H1 (cell line): ENCODE results near the gene COL4A2. TPM values are rescaled to one million over a fixed set of nuclear protein-coding genes. Genes with fewer than 3 reads are reported as not detected.
A peak's percentile ranks its signal among the peaks of the same experiment; 100 is the strongest.

Source experiments
- CTCF ChIA-PET: fragments of 300-600 bp; sonication (Branson Sonifier 250); formaldehyde crosslinking; loops from one replicate; lab custom pipeline; 2021; ENCODE audit not compliant: partially characterized antibody; lab: Charles Lee
- POLR2A ChIA-PET: fragments of 300-600 bp; sonication (Branson Sonifier 250); formaldehyde crosslinking; loops from one replicate; lab custom pipeline; 2021; ENCODE audit warnings: inconsistent platforms; ENCODE audit not compliant: partially characterized antibody; lab: Charles Lee
- DNase-seq, 2 experiments: peaks; one replicate each; pipeline versions ENCODE4 v3.0.0 to v3.0.0-alpha.2; 2010 to 2022; ENCODE audit warnings: low spot score in 2 of 2, low read depth in 1 of 2, mixed read lengths in 1 of 2
- FAIRE-seq: peaks from 2 replicates; lab custom pipeline; 2011; peaks lifted over from hg19 to GRCh38; lab: Jason Lieb, UNC
- H2AFZ ChIP-seq: 2 replicates; pipeline ENCODE4 v1.8.1; 2012; ENCODE audit warnings: low read length, inconsistent platforms
- H2AK5ac ChIP-seq: 2 replicates; pipeline ENCODE4 v1.6.1; 2013; ENCODE audit warnings: low read depth, low read length
- H2BK120ac ChIP-seq: replicated peaks from 2 replicates; pipeline ENCODE3; 2013; ENCODE audit warnings: low read depth, low read length, inconsistent platforms
- H2BK12ac ChIP-seq: 2 replicates; pipeline ENCODE4 v1.6.1; 2013; ENCODE audit warnings: low read depth, low read length
- H2BK15ac ChIP-seq: 2 replicates; pipeline ENCODE4 v1.6.1; 2013; ENCODE audit warnings: low read length
- H2BK20ac ChIP-seq: 2 replicates; pipeline ENCODE4 v1.6.1; 2013; ENCODE audit warnings: low read length
- H2BK5ac ChIP-seq: 2 replicates; pipeline ENCODE4 v1.6.1; 2013; ENCODE audit warnings: low read depth, low read length
- H3K14ac ChIP-seq: 2 replicates; pipeline ENCODE4 v1.6.1; 2013; ENCODE audit warnings: inconsistent platforms; ENCODE audit not compliant: insufficient read length
- H3K18ac ChIP-seq: 2 replicates; pipeline ENCODE4 v1.6.1; 2013; ENCODE audit warnings: low read length; ENCODE audit errors: extremely low read depth
- H3K23ac ChIP-seq: 2 replicates; pipeline ENCODE4 v1.6.1; 2013; ENCODE audit warnings: inconsistent platforms; ENCODE audit not compliant: insufficient read length
- H3K23me2 ChIP-seq: 2 replicates; pipeline ENCODE4 v1.6.1; 2013; ENCODE audit warnings: low read depth, low read length
- H3K27ac ChIP-seq: 2 replicates; pipeline ENCODE4 v1.6.1; 2011; ENCODE audit warnings: low read depth, low read length, inconsistent platforms
- H3K27me3 ChIP-seq, 4 experiments: replicated peaks in 1 of 4; 1 replicate in 1 of 4; 2 replicates in 3 of 4; pipeline versions ENCODE4 v1.6.1 to v1.8.1; 2011 to 2013; ENCODE audit warnings: low read length in 3 of 4, mild to moderate bottlenecking in 3 of 4, inconsistent platforms in 2 of 4, mixed read lengths in 2 of 4, moderate library complexity in 1 of 4; ENCODE audit not compliant: control insufficient read depth in 3 of 4, insufficient read depth in 3 of 4; ENCODE audit errors: extremely low read depth in 1 of 4
- H3K36me3 ChIP-seq, 4 experiments: 2 replicates each; pipeline versions ENCODE4 v1.6.1 to v1.8.1; 2011 to 2013; ENCODE audit warnings: mild to moderate bottlenecking in 4 of 4, low read length in 3 of 4, moderate library complexity in 2 of 4, control low read depth in 1 of 4, inconsistent platforms in 1 of 4; ENCODE audit not compliant: insufficient read depth in 4 of 4, control insufficient read depth in 2 of 4
- H3K4ac ChIP-seq: replicated peaks from 2 replicates; pipeline ENCODE3; 2013; ENCODE audit warnings: low read length, low read depth, mixed read lengths, inconsistent platforms; ENCODE audit not compliant: insufficient read length
- H3K4me1 ChIP-seq, 4 experiments: replicated peaks in 1 of 4; 1 replicate in 1 of 4; 2 replicates in 3 of 4; pipeline versions ENCODE4 v1.6.1 to v1.8.1; 2011 to 2013; ENCODE audit warnings: low read length in 3 of 4, inconsistent platforms in 2 of 4, mixed read lengths in 1 of 4; ENCODE audit not compliant: insufficient read depth in 4 of 4, control insufficient read depth in 3 of 4
- H3K4me2 ChIP-seq, 2 experiments: 2 replicates each; pipeline versions ENCODE4 v1.6.1 to v1.8.1; 2011 to 2013; ENCODE audit warnings: low read depth in 2 of 2, low read length in 2 of 2, control low read depth in 1 of 2, inconsistent platforms in 1 of 2, mild to moderate bottlenecking in 1 of 2; ENCODE audit not compliant: insufficient read depth in 1 of 2
- H3K4me3 ChIP-seq, 4 experiments: fragments of 200-600, 300-600 bp in 1 of 4; sonication (generic), shearing (Covaris generic), sonication (Bioruptor Twin) in 1 of 4; 2 replicates each; pipeline versions ENCODE4 v1.5.1 to v1.8.1; 2011 to 2016; ENCODE audit warnings: low read length in 4 of 4, low read depth in 3 of 4, control low read depth in 2 of 4, inconsistent platforms in 2 of 4, mild to moderate bottlenecking in 2 of 4, mixed read lengths in 1 of 4, moderate library complexity in 1 of 4; ENCODE audit not compliant: insufficient read depth in 2 of 4; ENCODE audit errors: extremely low read depth in 1 of 4
- H3K56ac ChIP-seq: replicated peaks from 2 replicates; pipeline ENCODE3; 2013; ENCODE audit warnings: low read depth, mild to moderate bottlenecking, mixed read lengths, low read length, inconsistent platforms; ENCODE audit not compliant: insufficient read length
- H3K79me1 ChIP-seq: 2 replicates; pipeline ENCODE4 v1.6.1; 2013; ENCODE audit warnings: low read depth, low read length, control low read depth
- H3K79me2 ChIP-seq, 2 experiments: 2 replicates each; pipeline versions ENCODE4 v1.6.1 to v1.8.1; 2012 to 2013; ENCODE audit warnings: low read length in 2 of 2, mild to moderate bottlenecking in 2 of 2, inconsistent platforms in 1 of 2; ENCODE audit not compliant: insufficient read depth in 2 of 2, control insufficient read depth in 1 of 2
- H3K9ac ChIP-seq, 4 experiments: replicated peaks in 1 of 4; 1 replicate in 1 of 4; 2 replicates in 3 of 4; pipeline versions ENCODE4 v1.6.1 to v1.8.1; 2011 to 2013; ENCODE audit warnings: low read depth in 3 of 4, low read length in 3 of 4, control low read depth in 2 of 4, mild to moderate bottlenecking in 2 of 4, moderate library complexity in 2 of 4, inconsistent platforms in 1 of 4; ENCODE audit errors: extremely low read depth in 1 of 4
- H3K9me3 ChIP-seq, 2 experiments: 2 replicates each; pipeline versions ENCODE4 v1.6.1 to v1.8.1; 2012 to 2013; ENCODE audit warnings: mild to moderate bottlenecking in 2 of 2, moderate library complexity in 2 of 2, control low read depth in 1 of 2, inconsistent platforms in 1 of 2, low read depth in 1 of 2, low read length in 1 of 2, mixed read lengths in 1 of 2; ENCODE audit not compliant: insufficient read depth in 2 of 2
- H4K20me1 ChIP-seq, 2 experiments: replicated peaks in 1 of 2; 2 replicates each; pipeline versions ENCODE3 to v1.8.1; 2011 to 2013; ENCODE audit warnings: inconsistent platforms in 2 of 2, low read length in 2 of 2, mild to moderate bottlenecking in 1 of 2; ENCODE audit not compliant: insufficient read depth in 2 of 2, control insufficient read depth in 1 of 2
- H4K5ac ChIP-seq: 2 replicates; pipeline ENCODE4 v1.6.1; 2013; ENCODE audit warnings: low read length, low read depth, mixed read lengths, inconsistent platforms; ENCODE audit not compliant: insufficient read length
- H4K8ac ChIP-seq: 2 replicates; pipeline ENCODE4 v1.8.0; 2013; ENCODE audit warnings: mild to moderate bottlenecking, moderate library complexity, low read length, inconsistent platforms; ENCODE audit not compliant: insufficient read depth; ENCODE audit errors: extremely low read depth
- H4K91ac ChIP-seq: replicated peaks from 2 replicates; pipeline ENCODE3; 2013; ENCODE audit warnings: low read length, mixed read lengths, inconsistent platforms; ENCODE audit not compliant: insufficient read length
- BACH1 ChIP-seq: IDR thresholded peaks from 2 replicates; pipeline ENCODE4 v1.6.1; 2012; ENCODE audit warnings: low read length, improper control_type of control experiment
- CTCF ChIP-seq, 3 experiments: IDR thresholded peaks; 1 replicate in 2 of 3; 2 replicates in 1 of 3; pipeline versions ENCODE4 v1.5.1 to v1.6.1; 2011; ENCODE audit warnings: low read length in 3 of 3, mild to moderate bottlenecking in 3 of 3, inconsistent platforms in 2 of 3, low read depth in 1 of 3, moderate library complexity in 1 of 3; ENCODE audit not compliant: insufficient read depth in 1 of 3; ENCODE audit errors: control extremely low read depth in 1 of 3
- E2F6 ChIP-seq: IDR thresholded peaks from 2 replicates; pipeline ENCODE4 v1.6.1; 2012; ENCODE audit warnings: inconsistent platforms
- GTF2F1 ChIP-seq: IDR thresholded peaks from 2 replicates; pipeline ENCODE4 v1.6.1; 2012; ENCODE audit warnings: low read depth, low read length, improper control_type of control experiment, borderline replicate concordance
- MAFK ChIP-seq: IDR thresholded peaks from 2 replicates; pipeline ENCODE4 v1.6.1; 2012; ENCODE audit warnings: low read depth, mild to moderate bottlenecking, improper control_type of control experiment, low read length
- MAX ChIP-seq: IDR thresholded peaks from 2 replicates; pipeline ENCODE4 v1.6.1; 2012; ENCODE audit warnings: inconsistent platforms
- SIX5 ChIP-seq: IDR thresholded peaks from 2 replicates; pipeline ENCODE4 v1.6.1; 2011; ENCODE audit warnings: mild to moderate bottlenecking, low read depth, low read length
- SP2 ChIP-seq: IDR thresholded peaks from 2 replicates; pipeline ENCODE4 v1.6.1; 2012; ENCODE audit warnings: mild to moderate bottlenecking, low read length, inconsistent platforms
- TAF1 ChIP-seq: IDR thresholded peaks from 2 replicates; pipeline ENCODE4 v1.6.1; 2011; ENCODE audit warnings: mild to moderate bottlenecking, low read depth, low read length
- TAF7 ChIP-seq: optimal IDR thresholded peaks from 2 replicates; pipeline ENCODE3; 2011; ENCODE audit warnings: low read depth, mild to moderate bottlenecking, inconsistent platforms, low read length, moderate library complexity, borderline replicate concordance
- ZNF274 ChIP-seq: IDR thresholded peaks from 2 replicates; pipeline ENCODE4 v1.7.0; 2012; ENCODE audit warnings: low read length, borderline replicate concordance; ENCODE audit errors: extremely low read depth
- WGBS, 2 experiments: shearing (Covaris generic) in 1 of 2; methylation state at CpG; one replicate each; pipeline versions ENCODE4 v1.1.6 to v1.1.7; 2013 to 2015; ENCODE audit warnings: low lambda C conversion rate in 2 of 2, mixed read lengths in 2 of 2, inconsistent platforms in 1 of 2, low coverage in 1 of 2, missing lambda C conversion rate in 1 of 2; ENCODE audit not compliant: insufficient replicate concordance in 2 of 2, insufficient coverage in 1 of 2, insufficient read length in 1 of 2; ENCODE audit errors: extremely low coverage in 1 of 2, missing lambda C conversion rate in 1 of 2; 5-methylcytosine and 5-hydroxymethylcytosine counted together
- polyA plus RNA-seq, 7 experiments: library from polyadenylated mRNA; depleted of rRNA in 3 of 7; stranded (reverse) in 5 of 7; unstranded in 2 of 7; fragments of >200 nt in 5 of 7; fragments of 200-250 nt in 2 of 7; gene quantifications; 1 replicate in 5 of 7; 2 replicates in 1 of 7; 4 replicates in 1 of 7; pipeline versions ENCODE4 v1.2.1 to v1.2.3, GENCODE V29; 2011 to 2013; ENCODE audit warnings: missing spikeins in 2 of 7, mixed read lengths in 2 of 7
- total RNA-seq: library from RNA; stranded (reverse); fragmentation: NEBNext Ultra II Directional; extraction: Animal tissue kit (Norgen Biotek cat#: 25700); gene quantifications from 2 replicates; pipeline ENCODE4 v1.2.1, GENCODE V29; 2021

COL4A2 gene
- total and polyA plus RNA-seq, 2 of the 8 experiments (the other 6 are each of a cell fraction or from before 2014, with no cell fraction given): 80.4 to 87.3 TPM

- FAIRE-seq: no peak
- Histone ChIP-seq H3K4me1 (peaks cover 0 to 3% (median under 1%) of the 10 kb centered on the region in 4 experiments; a peak in 3 of 7 replicates), H2BK5ac (no peak overlapping the region), H4K8ac (no peak overlapping the region), H4K20me1 (no peaks in the 10 kb centered on the region), H3K9ac (no peak overlapping the region), H4K91ac (no peak overlapping the region), H3K79me1 (peaks cover 4% of the 10 kb centered on the region; the same call in 1 of the 2 replicates), H3K36me3 (no peaks in the 10 kb centered on the region), H2AK5ac (peak overlapping the region; percentile 24; the same call in 1 of the 2 replicates), H2AFZ (no peak overlapping the region), H3K4me3 (no peak overlapping the region), H3K4ac (no peak overlapping the region), H3K18ac (no peak overlapping the region), H3K56ac (no peak overlapping the region), H3K9me3 (no peaks in the 10 kb centered on the region), H3K27me3 (no peaks in the 10 kb centered on the region; a peak in 1 of 7 replicates), H3K23me2 (no peaks in the 10 kb centered on the region), H2BK20ac (no peak overlapping the region), H3K23ac (no peak overlapping the region), H2BK15ac (no peak overlapping the region), H3K14ac (no peak overlapping the region), H4K5ac (no peak overlapping the region), H3K79me2 (no peaks in the 10 kb centered on the region), H2BK120ac (no peak overlapping the region), H2BK12ac (no peak overlapping the region), H3K4me2 (no peak overlapping the region), H3K27ac (no peak overlapping the region)
- peak in 1 of 2 experiments; percentile 15 for DNase-seq
- CTCF ChIA-PET: interaction anchor here (0.7 to 1.3 kb wide), 5 partner anchors 54 to 479 kb away, joined by 3 to 5 read pairs (median 4); no protein-coding TSS in a partner anchor
- POLR2A ChIA-PET: no interaction called here
- WGBS, 2 experiments: 77% methylated on average over 8 of the region's 8 CpGs; no CpG with 5 or more reads in 1 of the 2 experiments
- TF ChIP-seq E2F6 (peak; percentile 32; the same call in 1 of the 2 replicates), SP2 (no peak), GTF2F1 (no peak), TAF1 (no peak), CTCF (IDR thresholded peaks at IDR 0.05; ENCODE audit: control extremely low read depth in 1 of 3, insufficient read depth in 1 of 3, low read depth in 1 of 3, low read length in 3 of 3) (peak in 2 of 3 experiments; percentile 7 to 12; a peak in 2 of 4 replicates), ZNF274 (no peak), TAF7 (no peak), MAX (peak; percentile 63), SIX5 (no peak), BACH1 (no peak), MAFK (no peak)
Measured at GRCh38 chr13:110415669-110416068, 108.6 kb downstream of the COL4A2 start.
